Midbrain (tissue), 1 donor: ENCODE data around the gene RASA3.

Experiments used
- DNase-seq: peaks from one replicate; lab custom pipeline; 2025; lab: John Stamatoyannopoulos, UW

The RASA3 gene

GRCh38 chr13:113950451-113951245 is 181.8 kb downstream of the RASA3 start:
- no peak for DNase-seq

- no peak for DNase-seq
Observed at GRCh38 chr13:113949546-113949945, 182.9 kb downstream of the RASA3 start.

GRCh38 chr13:113948034-113948742 is 184.2 kb downstream of the RASA3 start:
- no peak for DNase-seq

- DNase-seq: peak; percentile 13
Observed at GRCh38 chr13:113947311-113948033, 185.0 kb downstream of the RASA3 start.

- no peak for DNase-seq
Observed at GRCh38 chr13:113946409-113947181, 185.8 kb downstream of the RASA3 start.

- no peak for DNase-seq
Observed at GRCh38 chr13:113945857-113946408, 186.5 kb downstream of the RASA3 start.

GRCh38 chr13:113943821-113944565 is 188.4 kb downstream of the RASA3 start:
- no peak for DNase-seq

- no peak for DNase-seq
Observed at GRCh38 chr13:113942591-113943103, 189.8 kb downstream of the RASA3 start.

- DNase-seq: no peak
Observed at GRCh38 chr13:113941571-113942191, 190.7 kb downstream of the RASA3 start.

GRCh38 chr13:113939944-113940297 is 192.5 kb downstream of the RASA3 start:
- DNase-seq: no peak

- DNase-seq: no peak
Observed at GRCh38 chr13:113939129-113939943, 193.1 kb downstream of the RASA3 start.

GRCh38 chr13:113938716-113939115 is 193.7 kb downstream of the RASA3 start:
- no peak for DNase-seq

- no peak for DNase-seq
Observed at GRCh38 chr13:113938246-113938645, 194.2 kb downstream of the RASA3 start.

- DNase-seq: no peak
Observed at GRCh38 chr13:113937527-113938180, 194.8 kb downstream of the RASA3 start.

GRCh38 chr13:113937073-113937472 is 195.3 kb downstream of the RASA3 start:
- DNase-seq: no peak

- no peak for DNase-seq
Observed at GRCh38 chr13:113936166-113936965, 196.1 kb downstream of the RASA3 start.

- DNase-seq: no peak
Observed at GRCh38 chr13:113935001-113935844, 197.2 kb downstream of the RASA3 start.
